Activated T-cell treated with anti-CD3 and anti-CD28 coated beads, Interleukin-2, amount 50 U/mL, for 24 hours (primary cell): ENCODE measurements around the gene NECAB3.
"Not testable (repeated sequence)": the region's sequence is repeated elsewhere in the genome, so short reads cannot be mapped to it uniquely, and the experiment has no call there.

ENCODE experiments used
- DNase-seq: peaks from one replicate; pipeline ENCODE4 v3.0.0-alpha.2; 2020
- H3K27ac Mint-ChIP-seq: 2 replicates; pipeline ENCODE4 v1.8.0; 2020; ENCODE audit warnings: mild to moderate bottlenecking, mixed read lengths
- H3K27me3 Mint-ChIP-seq: 2 replicates; pipeline ENCODE4 v1.8.0; 2020; ENCODE audit warnings: mixed read lengths
- H3K36me3 Mint-ChIP-seq: 2 replicates; pipeline ENCODE4 v1.8.0; 2020; ENCODE audit warnings: low read depth, mixed read lengths
- H3K4me1 Mint-ChIP-seq: 2 replicates; pipeline ENCODE4 v1.8.0; 2020; ENCODE audit warnings: low read depth, mixed read lengths
- H3K4me3 Mint-ChIP-seq: 2 replicates; pipeline ENCODE4 v1.8.0; 2020; ENCODE audit warnings: mild to moderate bottlenecking, moderate library complexity, mixed read lengths
- H3K9me3 Mint-ChIP-seq: 2 replicates; pipeline ENCODE4 v1.8.0; 2020; ENCODE audit warnings: mixed read lengths

The NECAB3 gene

DNA sequence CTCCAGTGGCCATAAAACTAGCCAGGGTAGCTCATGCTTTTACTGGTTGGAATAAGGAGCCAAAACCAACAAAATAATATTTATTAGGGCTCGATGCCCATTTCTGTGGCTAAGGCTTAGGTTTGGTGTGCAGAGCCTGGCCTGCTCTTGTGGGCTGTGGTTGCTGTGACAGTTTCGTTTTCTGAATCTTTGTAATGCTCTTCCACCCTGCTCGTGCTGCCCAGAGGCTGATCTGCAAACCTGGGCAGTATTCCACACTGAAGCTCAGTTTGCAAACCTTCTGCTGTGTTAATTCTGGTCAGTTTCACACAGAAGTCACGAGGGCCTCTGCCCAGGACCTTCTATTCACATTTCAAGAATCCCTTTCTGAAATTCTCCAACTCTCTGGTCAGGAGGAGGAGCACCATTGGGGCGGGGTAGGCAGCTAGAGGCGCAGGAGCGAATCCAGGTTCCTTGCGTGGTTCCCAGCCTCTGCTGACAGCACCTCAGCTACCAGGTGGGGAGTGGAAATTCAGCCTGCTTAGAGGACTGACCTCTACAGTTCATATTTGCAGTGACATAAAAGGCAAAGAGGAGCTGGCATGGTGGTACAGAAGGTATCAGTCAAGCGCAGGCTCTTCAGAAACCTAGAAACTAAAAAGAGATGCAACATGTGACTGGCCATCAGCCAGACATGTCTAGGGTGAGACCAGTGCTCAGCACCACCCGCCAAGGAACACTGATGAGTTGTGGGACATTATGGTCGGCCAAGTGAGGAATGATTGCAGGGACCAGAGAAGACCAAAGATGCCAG, 26.4 kb downstream of the NECAB3 start:
- H3K27ac Mint-ChIP-seq = peak overlapping the region; percentile 16
- peaks cover 48% of the 10 kb centered on the region for H3K4me1 Mint-ChIP-seq
- no peak overlapping the region for H3K4me3 Mint-ChIP-seq
- DNase-seq = no peak
- no peaks in the 10 kb centered on the region for H3K27me3 Mint-ChIP-seq
- H3K9me3 Mint-ChIP-seq = no peaks in the 10 kb centered on the region
- peaks cover 29% of the 10 kb centered on the region for H3K36me3 Mint-ChIP-seq

DNA sequence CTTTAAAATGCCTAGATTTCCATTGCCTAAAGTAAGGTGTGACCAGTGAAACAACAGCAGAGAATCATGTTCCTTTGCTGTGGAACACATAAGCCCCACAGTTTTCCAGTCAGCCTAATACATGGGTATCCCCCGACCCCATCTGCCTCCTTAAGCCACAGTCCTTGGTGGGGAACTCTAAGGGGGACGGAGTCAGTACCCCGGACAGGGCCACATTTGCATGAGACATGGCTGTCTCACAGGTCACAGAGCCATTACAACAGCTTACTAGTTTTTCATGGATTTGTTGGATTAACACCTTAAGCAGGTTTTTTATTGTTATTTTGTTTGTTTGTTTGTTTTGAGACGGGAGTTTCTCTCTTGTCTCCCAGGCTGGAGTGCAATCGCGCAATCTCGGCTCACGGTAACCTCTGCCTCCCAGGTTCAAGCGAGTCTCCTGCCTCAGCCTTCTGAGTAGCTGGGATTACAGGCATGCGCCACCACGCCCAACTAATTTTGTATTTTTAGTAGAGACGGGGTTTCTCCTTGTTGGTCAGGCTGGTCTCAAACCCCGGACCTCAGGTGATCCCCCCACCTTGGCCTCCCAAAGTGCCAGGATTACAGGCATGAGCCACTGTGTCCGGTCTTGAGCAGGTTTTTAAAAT, 27.1 kb downstream of the NECAB3 start:
- H3K27ac Mint-ChIP-seq, H3K9me3 Mint-ChIP-seq, H3K27me3 Mint-ChIP-seq, DNase-seq, H3K4me3 Mint-ChIP-seq: not testable (repeated sequence)
- H3K36me3 Mint-ChIP-seq = peaks cover 34% of the 10 kb centered on the region
- H3K4me1 Mint-ChIP-seq = peaks cover 41% of the 10 kb centered on the region

DNA sequence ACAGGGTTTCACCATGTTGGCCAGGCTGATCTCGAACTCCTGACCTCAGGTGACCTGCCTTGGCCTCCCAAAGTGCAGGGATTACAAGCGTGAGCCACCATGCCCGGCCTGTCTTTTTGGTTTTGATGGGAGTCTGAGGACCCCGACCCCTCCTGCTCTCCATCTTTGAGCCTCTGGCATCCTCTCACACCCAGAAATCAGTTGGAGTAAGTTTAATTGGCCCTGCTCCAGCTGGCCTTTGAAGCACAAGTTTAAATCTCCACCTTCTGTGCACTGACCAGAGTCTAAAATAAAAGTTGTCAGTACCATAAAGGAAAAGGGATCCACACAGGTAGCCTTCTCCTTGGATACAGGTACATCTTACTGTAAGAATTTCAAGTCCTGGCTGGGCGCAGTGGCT, 28.0 kb downstream of the NECAB3 start:
- peaks cover 32% of the 10 kb centered on the region for H3K4me1 Mint-ChIP-seq
- no peaks in the 10 kb centered on the region for H3K27me3 Mint-ChIP-seq
- peaks cover 37% of the 10 kb centered on the region for H3K36me3 Mint-ChIP-seq
- no peaks in the 10 kb centered on the region for H3K9me3 Mint-ChIP-seq
- no peak overlapping the region for H3K4me3 Mint-ChIP-seq
- no peak overlapping the region for H3K27ac Mint-ChIP-seq
- DNase-seq = no peak

DNA sequence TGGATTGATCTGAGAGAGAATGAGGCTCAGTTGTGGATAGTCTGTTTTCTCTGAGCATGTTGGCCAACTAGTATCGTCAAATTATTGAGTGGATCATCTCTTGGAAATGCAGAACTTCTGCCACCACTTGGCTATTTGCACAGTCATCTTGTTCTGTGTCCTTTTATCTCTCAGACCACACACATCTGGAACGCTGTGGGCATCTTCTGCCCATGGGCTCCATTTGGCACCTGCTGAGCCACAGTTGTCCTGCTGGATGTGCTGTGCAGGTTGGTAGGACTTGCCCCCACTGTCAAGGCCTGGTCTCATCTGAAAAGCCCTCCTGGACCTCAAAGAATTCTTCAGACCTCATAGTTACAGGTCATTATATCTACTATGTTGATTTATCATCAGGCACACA, 28.8 kb downstream of the NECAB3 start:
- H3K4me3 Mint-ChIP-seq = no peak overlapping the region
- H3K36me3 Mint-ChIP-seq = peaks cover 45% of the 10 kb centered on the region
- no peaks in the 10 kb centered on the region for H3K27me3 Mint-ChIP-seq
- H3K4me1 Mint-ChIP-seq = peaks cover 27% of the 10 kb centered on the region
- H3K27ac Mint-ChIP-seq = peak overlapping the region; percentile 30
- H3K9me3 Mint-ChIP-seq = no peaks in the 10 kb centered on the region
- DNase-seq = no peak

DNA sequence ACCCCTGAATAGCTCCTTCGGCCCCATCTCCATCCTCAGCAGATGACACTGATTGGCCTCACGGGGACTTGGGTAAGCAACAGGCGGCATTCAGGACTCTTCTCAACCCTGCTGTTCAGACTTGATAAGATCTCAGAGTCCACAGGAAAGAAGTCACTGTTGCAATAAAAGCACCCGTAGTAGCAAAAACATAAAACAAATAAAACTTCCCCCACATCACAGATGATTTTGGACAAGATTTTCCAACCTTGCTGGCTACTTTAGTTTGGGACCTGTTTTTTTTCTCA, 29.2 kb downstream of the NECAB3 start:
- Mint-ChIP-seq H3K4me1 (peaks cover 25% of the 10 kb centered on the region), H3K27me3 (no peaks in the 10 kb centered on the region), H3K4me3 (no peak overlapping the region), H3K9me3 (no peaks in the 10 kb centered on the region), H3K36me3 (peaks cover 49% of the 10 kb centered on the region), H3K27ac (no peak overlapping the region)
- no peak for DNase-seq

DNA sequence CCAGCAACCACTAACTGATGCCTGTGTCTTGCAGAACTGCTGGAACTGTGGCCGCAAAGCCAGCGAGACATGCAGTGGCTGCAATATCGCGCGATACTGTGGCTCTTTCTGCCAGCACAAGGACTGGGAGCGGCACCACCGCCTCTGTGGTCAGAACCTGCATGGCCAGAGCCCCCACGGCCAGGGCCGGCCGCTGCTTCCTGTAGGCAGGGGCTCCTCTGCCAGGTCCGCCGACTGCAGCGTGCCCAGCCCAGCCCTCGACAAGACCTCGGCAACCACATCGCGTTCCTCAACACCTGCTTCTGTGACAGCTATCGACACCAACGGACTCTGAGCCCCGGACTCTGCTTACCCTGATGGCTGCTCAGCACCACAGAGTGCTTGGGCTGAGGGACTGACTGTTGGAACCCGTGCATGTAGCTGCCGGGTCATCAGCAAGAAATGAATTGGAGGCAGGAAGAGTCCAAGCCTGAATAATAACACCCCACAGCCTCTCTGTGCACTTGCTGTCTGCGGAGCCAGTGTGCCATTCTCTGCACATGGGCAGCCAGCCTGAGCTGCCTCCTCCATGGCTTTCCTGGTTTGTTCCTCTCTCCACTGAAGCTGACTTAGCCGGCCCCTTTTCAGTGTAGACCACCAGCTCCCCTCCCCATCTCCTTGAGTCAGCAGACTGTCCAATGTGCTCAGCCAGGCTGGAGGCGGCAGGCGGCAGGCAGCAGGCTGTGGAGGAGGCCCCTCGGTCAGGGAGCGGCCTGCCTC, 29.7 kb downstream of the NECAB3 start:
- H3K36me3 Mint-ChIP-seq = peaks cover 54% of the 10 kb centered on the region
- no peak overlapping the region for H3K27ac Mint-ChIP-seq
- no peak for DNase-seq
- H3K9me3 Mint-ChIP-seq = no peaks in the 10 kb centered on the region
- H3K4me1 Mint-ChIP-seq = peaks cover 20% of the 10 kb centered on the region
- no peaks in the 10 kb centered on the region for H3K27me3 Mint-ChIP-seq
- no peak overlapping the region for H3K4me3 Mint-ChIP-seq

DNA sequence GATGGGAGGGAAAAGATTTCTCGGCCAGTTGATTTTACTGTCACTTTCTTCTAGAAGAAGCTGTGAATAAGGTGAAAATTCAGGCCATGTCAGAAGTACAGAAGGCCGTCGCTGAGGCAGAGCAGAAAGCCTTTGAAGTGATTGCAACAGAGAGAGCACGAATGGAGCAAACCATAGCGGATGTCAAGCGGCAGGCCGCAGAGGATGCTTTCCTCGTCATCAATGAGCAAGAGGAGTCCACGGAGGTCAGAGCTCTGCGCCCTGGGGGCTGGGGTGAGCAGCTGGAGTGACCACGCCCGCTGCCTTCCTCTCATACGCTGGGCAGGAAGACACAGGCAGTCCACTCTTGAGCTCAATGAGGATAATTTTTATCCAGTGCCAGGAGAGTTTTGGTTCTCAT, 33.9 kb downstream of the NECAB3 start:
- Mint-ChIP-seq H3K4me3 (no peak overlapping the region), H3K27me3 (no peaks in the 10 kb centered on the region), H3K9me3 (no peaks in the 10 kb centered on the region), H3K4me1 (no peaks in the 10 kb centered on the region), H3K36me3 (peaks cover 67% of the 10 kb centered on the region), H3K27ac (no peak overlapping the region)
- no peak for DNase-seq

DNA sequence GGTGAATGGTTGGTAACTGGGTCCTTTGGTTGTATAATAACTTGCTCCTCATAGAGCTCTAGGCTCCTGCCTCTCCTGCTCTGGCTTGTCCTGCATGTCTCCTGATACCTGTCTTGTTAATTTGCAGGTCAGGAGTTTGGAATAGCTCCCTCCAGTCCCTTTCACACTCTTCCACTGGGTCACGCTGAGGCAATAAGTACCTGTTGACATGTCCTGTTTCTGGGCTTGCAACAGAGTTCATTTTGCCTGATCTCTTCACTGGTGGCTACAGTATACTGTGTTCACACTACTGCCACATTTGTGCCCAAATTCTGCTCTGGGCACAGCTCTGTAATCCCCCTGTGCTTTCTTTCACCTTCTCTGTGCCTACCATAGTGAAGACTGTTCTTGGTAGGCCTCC, 37.5 kb downstream of the NECAB3 start:
- H3K4me3 Mint-ChIP-seq = no peak overlapping the region
- no peak overlapping the region for H3K27ac Mint-ChIP-seq
- peaks cover 5% of the 10 kb centered on the region for H3K4me1 Mint-ChIP-seq
- no peak for DNase-seq
- H3K36me3 Mint-ChIP-seq = peaks cover 58% of the 10 kb centered on the region
- no peaks in the 10 kb centered on the region for H3K27me3 Mint-ChIP-seq
- no peaks in the 10 kb centered on the region for H3K9me3 Mint-ChIP-seq

DNA sequence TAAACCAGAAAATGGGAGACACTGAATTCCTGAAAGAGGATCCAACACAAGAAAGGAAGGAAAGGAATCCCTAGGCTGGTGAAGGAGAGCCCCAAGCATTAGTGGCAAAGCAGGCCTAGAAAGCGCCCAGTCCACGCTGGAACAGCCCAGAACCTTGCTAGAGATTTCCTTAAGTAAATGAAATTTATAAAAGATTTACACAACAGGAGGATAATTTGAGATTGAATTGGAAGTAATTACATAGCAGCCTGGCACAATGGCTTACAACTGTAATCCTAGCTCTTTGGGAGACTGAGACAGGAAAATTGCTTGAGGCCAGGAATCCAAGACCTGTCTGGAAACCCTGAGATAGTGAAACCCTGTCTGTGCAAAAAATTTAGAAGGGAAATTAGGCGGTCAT, 38.9 kb downstream of the NECAB3 start:
- Mint-ChIP-seq H3K27me3 (no peaks in the 10 kb centered on the region), H3K9me3 (no peaks in the 10 kb centered on the region), H3K27ac (no peak overlapping the region), H3K4me3 (no peak overlapping the region), H3K36me3 (peaks cover 59% of the 10 kb centered on the region), H3K4me1 (peaks cover 5% of the 10 kb centered on the region)
- DNase-seq = no peak

DNA sequence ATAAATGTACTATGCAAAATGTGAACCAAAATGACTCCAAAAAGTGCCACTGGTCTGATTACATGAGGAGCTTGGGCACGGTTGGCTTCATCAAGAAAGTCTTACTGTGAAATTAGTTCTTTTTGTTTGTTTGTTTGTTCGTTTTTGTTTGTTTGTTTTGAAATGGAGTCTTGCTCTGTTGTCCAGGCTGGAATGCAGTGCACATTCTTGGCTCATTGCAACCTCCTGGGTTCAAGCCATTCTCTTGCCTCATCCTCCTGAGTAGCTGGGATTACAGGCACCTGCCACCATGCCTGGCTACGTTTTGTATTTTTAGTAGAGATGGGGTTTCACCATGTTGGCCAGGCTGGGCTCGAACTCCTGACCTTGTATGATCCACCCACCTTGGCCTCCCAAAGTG, 42.3 kb downstream of the NECAB3 start:
- not testable (repeated sequence) for H3K4me3 Mint-ChIP-seq, DNase-seq, H3K27ac Mint-ChIP-seq, H3K4me1 Mint-ChIP-seq, H3K9me3 Mint-ChIP-seq, H3K27me3 Mint-ChIP-seq
- peaks cover 61% of the 10 kb centered on the region for H3K36me3 Mint-ChIP-seq

DNA sequence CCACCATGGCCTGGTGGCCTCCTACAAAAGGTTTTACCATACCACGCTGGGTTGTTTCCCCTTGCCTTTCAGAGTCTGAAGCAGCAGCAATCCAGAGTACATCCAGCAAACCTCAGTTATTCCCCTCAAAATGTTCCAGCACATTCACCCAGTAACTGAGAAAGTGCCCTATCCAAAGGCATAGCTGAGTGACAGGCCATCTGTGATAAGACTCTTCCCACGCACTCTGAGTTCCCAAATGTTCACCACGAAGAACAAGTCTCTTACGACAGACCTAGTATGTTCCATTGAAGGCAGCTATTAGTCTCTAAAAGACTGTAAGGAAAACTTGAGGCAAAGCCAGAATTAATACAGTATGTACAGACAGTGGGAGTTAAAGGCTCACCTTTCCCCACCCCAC, 43.7 kb downstream of the NECAB3 start:
- H3K27me3 Mint-ChIP-seq = no peaks in the 10 kb centered on the region
- H3K9me3 Mint-ChIP-seq = no peaks in the 10 kb centered on the region
- H3K4me3 Mint-ChIP-seq = no peak overlapping the region
- H3K4me1 Mint-ChIP-seq = peaks cover 5% of the 10 kb centered on the region
- H3K27ac Mint-ChIP-seq = peak overlapping the region; percentile 59
- DNase-seq = no peak
- peaks cover 68% of the 10 kb centered on the region for H3K36me3 Mint-ChIP-seq

DNA sequence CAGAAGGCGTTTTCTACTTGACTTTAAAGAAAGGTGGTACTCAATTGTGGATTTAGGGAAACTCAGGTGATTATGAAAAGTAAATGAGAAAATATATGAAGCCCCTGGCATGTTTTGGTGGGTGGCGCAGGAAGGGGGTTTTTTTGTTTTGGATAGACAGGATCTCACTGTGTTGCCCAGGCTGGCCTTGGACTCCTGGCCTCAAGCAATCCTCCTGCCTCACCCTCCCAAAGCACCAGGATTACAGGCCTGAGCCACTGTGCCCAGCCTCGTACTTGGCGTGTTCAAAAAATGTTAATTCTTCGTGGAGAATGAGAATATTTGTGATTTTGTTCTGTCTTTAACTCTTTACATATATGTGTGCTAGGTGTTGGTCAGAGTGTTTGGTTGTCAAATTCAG, 44.2 kb downstream of the NECAB3 start:
- Mint-ChIP-seq H3K36me3 (peaks cover 73% of the 10 kb centered on the region), H3K4me3 (no peak overlapping the region), H3K9me3 (no peaks in the 10 kb centered on the region), H3K4me1 (peaks cover 5% of the 10 kb centered on the region), H3K27me3 (no peaks in the 10 kb centered on the region), H3K27ac (peak overlapping the region; percentile 59)
- DNase-seq = no peak

DNA sequence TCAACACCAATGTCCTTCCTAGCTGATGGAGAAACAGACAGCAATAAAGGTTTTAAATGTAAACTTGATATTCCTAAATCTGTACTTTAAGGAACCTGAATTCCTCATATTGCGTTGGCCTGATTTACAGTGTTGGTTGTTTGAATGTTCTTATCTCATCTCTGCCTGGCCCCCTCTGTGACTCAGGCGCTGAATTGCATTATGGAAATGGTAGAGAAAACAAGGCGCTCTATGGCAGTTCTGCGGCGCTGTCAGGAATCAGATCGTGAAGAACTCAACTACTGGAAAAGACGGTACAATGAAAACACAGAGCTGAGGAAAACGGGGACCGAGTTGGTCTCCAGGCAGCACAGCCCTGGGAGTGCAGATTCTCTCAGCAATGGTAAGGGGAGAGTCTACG, 44.7 kb downstream of the NECAB3 start:
- Mint-ChIP-seq H3K9me3 (no peaks in the 10 kb centered on the region), H3K36me3 (peaks cover 75% of the 10 kb centered on the region), H3K4me1 (peaks cover 8% of the 10 kb centered on the region), H3K4me3 (no peak overlapping the region), H3K27ac (peak overlapping the region; percentile 35), H3K27me3 (no peaks in the 10 kb centered on the region)
- DNase-seq = no peak

DNA sequence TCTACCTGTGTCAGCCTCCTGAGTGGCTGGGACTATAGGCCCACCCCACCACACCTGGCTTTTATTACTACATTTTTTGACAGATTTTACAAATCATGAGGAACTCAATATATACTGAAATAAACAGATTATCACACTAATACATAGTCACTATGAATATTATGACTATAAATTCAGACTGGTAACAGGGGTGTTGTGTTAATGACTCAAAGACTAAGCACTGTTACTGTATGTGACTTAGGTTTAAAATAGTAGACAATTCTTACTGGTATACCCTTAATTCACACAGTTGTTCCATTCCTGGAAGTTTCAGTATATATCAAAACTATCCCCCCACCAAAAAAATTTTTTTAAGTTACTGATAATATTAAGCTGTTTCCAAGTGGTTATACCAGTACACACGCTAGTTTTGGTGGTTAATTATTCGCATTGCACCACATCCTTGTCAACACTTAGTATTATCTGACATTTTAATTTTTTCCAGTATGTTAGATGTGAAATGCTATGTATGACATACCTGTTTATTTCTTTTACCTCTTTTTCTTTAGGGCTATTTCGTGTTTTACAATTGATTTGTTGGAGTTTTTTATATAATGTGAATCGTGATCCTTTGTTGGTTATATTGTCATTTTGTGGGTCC, 46.5 kb downstream of the NECAB3 start:
- DNase-seq = no peak
- Mint-ChIP-seq H3K36me3 (peaks cover 88% of the 10 kb centered on the region), H3K4me3 (no peak overlapping the region), H3K4me1 (peaks cover 18% of the 10 kb centered on the region), H3K9me3 (no peaks in the 10 kb centered on the region), H3K27ac (peak overlapping the region; percentile 55), H3K27me3 (no peaks in the 10 kb centered on the region)

DNA sequence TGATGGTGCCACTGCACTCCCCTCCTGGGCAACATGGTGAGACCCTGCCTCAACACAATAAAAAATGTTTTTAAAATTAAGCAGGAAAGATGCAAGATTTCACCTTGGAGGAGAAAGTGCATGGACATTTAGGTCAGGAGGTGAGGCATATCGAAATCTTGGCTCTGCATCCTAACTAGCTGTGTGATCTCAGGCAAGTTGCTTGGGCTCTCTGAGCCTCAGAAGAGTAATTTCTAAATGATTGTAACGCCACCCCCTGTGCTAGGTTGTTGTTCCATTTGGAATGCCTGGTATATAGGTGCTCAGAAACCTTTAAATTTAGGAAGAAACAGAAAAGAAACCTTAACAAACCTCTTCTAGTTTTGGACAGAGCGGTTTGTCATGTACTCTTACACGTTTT, 48.0 kb downstream of the NECAB3 start:
- H3K4me3 Mint-ChIP-seq = no peak overlapping the region
- no peaks in the 10 kb centered on the region for H3K9me3 Mint-ChIP-seq
- no peak for DNase-seq
- H3K4me1 Mint-ChIP-seq = peaks cover 22% of the 10 kb centered on the region
- H3K27ac Mint-ChIP-seq = no peak overlapping the region
- no peaks in the 10 kb centered on the region for H3K27me3 Mint-ChIP-seq
- H3K36me3 Mint-ChIP-seq = peaks cover 85% of the 10 kb centered on the region
